Bronchial epithelial cell (primary cell): ENCODE measurements around the gene AHNAK2. TPM values are rescaled to one million over a fixed set of nuclear protein-coding genes. Genes with fewer than 3 reads are reported as not detected.

Experiments
- DNase-seq: peaks from one replicate; pipeline ENCODE4 v3.0.0-alpha.2; 2010; ENCODE audit warnings: low read depth
- FAIRE-seq: peaks from 2 replicates; lab custom pipeline; 2011; peaks lifted over from hg19 to GRCh38; lab: Jason Lieb, UNC
- H3K27me3 ChIP-seq: 2 replicates; pipeline ENCODE4 v1.5.1; 2011; ENCODE audit warnings: low read length; ENCODE audit not compliant: control insufficient read depth, insufficient read depth
- H3K36me3 ChIP-seq: 2 replicates; pipeline ENCODE4 v1.5.1; 2011; ENCODE audit warnings: low read length; ENCODE audit not compliant: control insufficient read depth, insufficient read depth
- H3K4me3 ChIP-seq: 2 replicates; pipeline ENCODE4 v1.5.1; 2011; ENCODE audit warnings: mild to moderate bottlenecking, low read depth, low read length, control low read depth
- CTCF ChIP-seq: IDR thresholded peaks from 2 replicates; pipeline ENCODE4 v1.5.1; 2011; ENCODE audit warnings: mild to moderate bottlenecking, moderate library complexity, low read length, control low read depth, inconsistent platforms; ENCODE audit not compliant: insufficient read depth, severe bottlenecking
- total RNA-seq: library from RNA; depleted of rRNA; stranded (reverse); fragments of >200 nt; gene quantifications from 2 replicates; pipeline ENCODE4 v1.2.1, GENCODE V29; 2014

The AHNAK2 gene
- total RNA-seq, 1 donor from 2014 or later, result 367 TPM

GRCh38 chr14:104957146-104958113 lies 20.7 kb downstream of the AHNAK2 start:
- TF ChIP-seq CTCF, result no peak
- H3K27me3 ChIP-seq, result no peaks in the 10 kb centered on the region
- H3K36me3 ChIP-seq, result peaks cover 49% of the 10 kb centered on the region
- FAIRE-seq, result no peak
- DNase-seq, result no peak
- no peak overlapping the region for H3K4me3 ChIP-seq

- H3K4me3 ChIP-seq, result no peak overlapping the region
- no peak for DNase-seq
- no peak for FAIRE-seq
- no peak for TF ChIP-seq CTCF
- peaks cover 46% of the 10 kb centered on the region for H3K36me3 ChIP-seq
- H3K27me3 ChIP-seq, result no peaks in the 10 kb centered on the region
These were observed 21.8 kb downstream of the AHNAK2 start for GRCh38 chr14:104956290-104956890.

- H3K27me3 ChIP-seq, result no peaks in the 10 kb centered on the region
- no peak for DNase-seq
- no peak for TF ChIP-seq CTCF
- H3K36me3 ChIP-seq, result peaks cover 47% of the 10 kb centered on the region
- no peak overlapping the region for H3K4me3 ChIP-seq
- peak; percentile 13 for FAIRE-seq
These were observed 22.8 kb downstream of the AHNAK2 start for GRCh38 chr14:104955396-104955770.

- no peak for TF ChIP-seq CTCF
- DNase-seq, result no peak
- no peaks in the 10 kb centered on the region for H3K27me3 ChIP-seq
- no peak for FAIRE-seq
- peaks cover 50% of the 10 kb centered on the region for H3K36me3 ChIP-seq
- H3K4me3 ChIP-seq, result no peak overlapping the region
These were observed 23.3 kb downstream of the AHNAK2 start for GRCh38 chr14:104954746-104955395.

- Histone ChIP-seq H3K27me3 (no peaks in the 10 kb centered on the region), H3K4me3 (no peak overlapping the region), H3K36me3 (peaks cover 50% of the 10 kb centered on the region)
- FAIRE-seq (no peak), DNase-seq (no peak)
- TF ChIP-seq CTCF, result no peak
These were observed 24.1 kb downstream of the AHNAK2 start for GRCh38 chr14:104953896-104954656.
